ENCODE data around the gene THSD7B.

THSD7B gene

GRCh38 chr2:137525641-137526190 lies 760.4 kb downstream of the THSD7B start:
- no peak for ATAC-seq
- TF ChIP-seq BACH2 (CRISPR knock-in tag; IDR thresholded peaks at IDR 0.05; ENCODE audit: borderline replicate concordance): no peak
- no peak for TF ChIP-seq OSR1 (CRISPR knock-in tag; IDR thresholded peaks at IDR 0.05)
- no peak for TF ChIP-seq CSRNP3 (CRISPR knock-in tag; IDR thresholded peaks at IDR 0.05)
- TF ChIP-seq ZNF70 (CRISPR knock-in tag; IDR thresholded peaks at IDR 0.05): no peak
- no peak for TF ChIP-seq CREB5 (CRISPR knock-in tag; IDR thresholded peaks at IDR 0.05; ENCODE audit: low read depth)
- TF ChIP-seq GLIS3 (CRISPR knock-in tag; IDR thresholded peaks at IDR 0.05): no peak
- no peak for TF ChIP-seq PATZ1 (CRISPR knock-in tag; IDR thresholded peaks at IDR 0.05; ENCODE audit: borderline replicate concordance)
- no peak for TF ChIP-seq ISL1 (CRISPR knock-in tag; IDR thresholded peaks at IDR 0.05)
- TF ChIP-seq TSHZ2 (CRISPR knock-in tag; IDR thresholded peaks at IDR 0.05): no peak
- no peak for TF ChIP-seq ZFP30 (CRISPR knock-in tag; IDR thresholded peaks at IDR 0.05)
- TF ChIP-seq TCF4 (CRISPR knock-in tag; IDR thresholded peaks at IDR 0.05; ENCODE audit: borderline replicate concordance): no peak
- no peak for TF ChIP-seq ZNF565 (CRISPR knock-in tag; conservative IDR thresholded peaks at IDR 0.05; ENCODE audit: low read depth)
- no peak for TF ChIP-seq ZFP3 (CRISPR knock-in tag; IDR thresholded peaks at IDR 0.05)
- TF ChIP-seq ARNTL (CRISPR knock-in tag; IDR thresholded peaks at IDR 0.05; ENCODE audit: borderline replicate concordance, low read depth): no peak
- no peak for TF ChIP-seq CSDC2 (CRISPR knock-in tag; IDR thresholded peaks at IDR 0.05)

GRCh38 chr2:137535897-137536296 lies 770.6 kb downstream of the THSD7B start:
- TF ChIP-seq TSHZ2 (CRISPR knock-in tag; IDR thresholded peaks at IDR 0.05) (no peak), POU6F1 (CRISPR knock-in tag; IDR thresholded peaks at IDR 0.05; ENCODE audit: borderline replicate concordance, low read depth) (no peak), ZNF565 (CRISPR knock-in tag; conservative IDR thresholded peaks at IDR 0.05; ENCODE audit: low read depth) (no peak), ZNF70 (CRISPR knock-in tag; IDR thresholded peaks at IDR 0.05) (no peak), OSR1 (CRISPR knock-in tag; IDR thresholded peaks at IDR 0.05) (no peak), SNAI2 (CRISPR knock-in tag; IDR thresholded peaks at IDR 0.05) (no peak), TOX (CRISPR knock-in tag; IDR thresholded peaks at IDR 0.05; ENCODE audit: borderline replicate concordance) (no peak), TCF4 (CRISPR knock-in tag; IDR thresholded peaks at IDR 0.05; ENCODE audit: borderline replicate concordance) (no peak), ISL1 (CRISPR knock-in tag; IDR thresholded peaks at IDR 0.05) (no peak)
- ATAC-seq: no peak

All from SK-N-SH treated with all-trans-retinoic acid at 6 μM for 48 hours (cell line).